Naive B cell (primary cell): ENCODE data around the gene CD36. TPM values are rescaled to one million over a fixed set of nuclear protein-coding genes. Genes with fewer than 3 reads are reported as not detected.
A peak's percentile ranks its signal among the peaks of the same experiment; 100 is the strongest.

Experiments
- ATAC-seq, 2 donors: fragments of 150-1000 bp; cut with Tn5 transposase; 2 replicates each; pipeline ENCODE4 v1.10.0; 2021; ENCODE audit warnings: low read depth in 2 of 2, mild to moderate bottlenecking in 2 of 2, moderate library complexity in 2 of 2
- DNase-seq: peaks from one replicate; pipeline ENCODE4 v3.0.0; 2022
- H3K27ac Mint-ChIP-seq, 6 donors: one replicate each; pipeline ENCODE4 v1.8.0; 2020 to 2022; ENCODE audit warnings: mild to moderate bottlenecking in 6 of 6, mixed read lengths in 6 of 6, moderate library complexity in 5 of 6, inconsistent platforms in 2 of 6
- H3K27me3 Mint-ChIP-seq, 3 donors: one replicate each; pipeline ENCODE4 v1.8.0; 2021 to 2022; ENCODE audit warnings: mixed read lengths in 3 of 3, mild to moderate bottlenecking in 1 of 3
- H3K36me3 Mint-ChIP-seq, 2 donors: one replicate each; pipeline ENCODE4 v1.8.0; 2020 to 2022; ENCODE audit warnings: mixed read lengths in 2 of 2, inconsistent platforms in 1 of 2, mild to moderate bottlenecking in 1 of 2
- H3K4me1 Mint-ChIP-seq, 3 donors: one replicate each; pipeline ENCODE4 v1.8.0; 2020 to 2022; ENCODE audit warnings: mixed read lengths in 3 of 3, inconsistent platforms in 1 of 3, mild to moderate bottlenecking in 1 of 3, moderate library complexity in 1 of 3
- H3K4me3 Mint-ChIP-seq, 8 donors: one replicate each; pipeline ENCODE4 v1.8.0; 2020 to 2022; ENCODE audit warnings: mild to moderate bottlenecking in 8 of 8, mixed read lengths in 8 of 8, moderate library complexity in 8 of 8, inconsistent platforms in 2 of 8
- H3K9me3 Mint-ChIP-seq, 7 donors: one replicate each; pipeline ENCODE4 v1.8.0; 2020 to 2022; ENCODE audit warnings: mixed read lengths in 7 of 7, mild to moderate bottlenecking in 5 of 7, inconsistent platforms in 2 of 7, moderate library complexity in 1 of 7
- polyA plus RNA-seq, 6 donors: library from polyadenylated mRNA; unstranded; fragments of 300-500 nt; fragmentation: Illumina TruSeq; gene quantifications; one replicate each; pipeline ENCODE4 v1.2.3, GENCODE V29; 2021; ENCODE audit warnings: low read depth in 6 of 6

CD36 gene
- polyA plus RNA-seq, 6 donors from 2014 or later, result 0.80 to 4.3 (median 1.9) TPM

DNA sequence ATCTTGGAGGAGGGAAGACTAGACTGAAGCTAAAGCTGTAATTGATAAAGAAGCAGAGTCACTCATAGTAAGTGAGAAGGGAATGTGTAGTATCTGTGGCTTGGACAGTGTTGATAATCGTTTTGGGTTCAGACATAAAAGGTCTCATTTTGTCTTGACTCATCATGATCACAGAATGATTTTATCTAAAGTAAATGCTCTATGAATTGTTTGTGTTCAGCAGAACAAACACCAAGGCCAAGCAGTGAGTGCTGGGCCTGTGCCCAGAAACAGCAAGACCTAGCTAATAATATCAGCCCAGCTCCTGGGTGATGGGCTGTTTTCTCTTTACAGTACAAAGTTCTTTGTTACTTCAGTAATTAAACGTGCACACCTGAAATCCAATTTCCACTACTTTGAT is 26.7 kb upstream of the CD36 start:
- Mint-ChIP-seq H3K36me3 (no peaks in the 10 kb centered on the region), H3K4me1 (no peaks in the 10 kb centered on the region), H3K9me3 (no peaks in the 10 kb centered on the region), H3K27me3 (peaks cover 0 to 3% (median 0%) of the 10 kb centered on the region in 3 donors), H3K4me3 (no peak overlapping the region), H3K27ac (no peak overlapping the region)
- DNase-seq (no peak), ATAC-seq (no peak)

DNA sequence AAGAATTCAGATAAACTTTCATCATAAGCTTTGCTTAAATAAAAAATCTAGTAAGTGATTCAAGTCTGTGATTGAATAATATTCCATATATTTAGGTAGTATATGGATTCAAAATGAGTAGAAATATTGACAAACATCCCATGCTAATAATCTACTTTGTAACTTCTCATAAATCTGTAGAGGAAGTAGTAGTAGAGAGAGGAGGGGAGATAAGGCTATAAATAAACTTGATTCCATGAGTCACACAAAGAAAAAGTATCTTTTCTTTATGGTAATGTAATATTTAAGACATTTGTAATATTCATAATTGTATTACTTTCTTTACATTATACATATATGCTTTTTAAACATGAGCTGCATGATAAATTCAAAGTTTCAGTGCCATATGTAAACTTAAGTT is 25.6 kb upstream of the CD36 start:
- no peaks in the 10 kb centered on the region for H3K36me3 Mint-ChIP-seq
- no peak overlapping the region for H3K4me3 Mint-ChIP-seq
- no peak for DNase-seq
- H3K27ac Mint-ChIP-seq, result no peak overlapping the region
- H3K9me3 Mint-ChIP-seq, result no peaks in the 10 kb centered on the region
- ATAC-seq, result no peak
- no peaks in the 10 kb centered on the region for H3K4me1 Mint-ChIP-seq
- H3K27me3 Mint-ChIP-seq, result peaks cover 0 to 3% (median 0%) of the 10 kb centered on the region in 3 donors

DNA sequence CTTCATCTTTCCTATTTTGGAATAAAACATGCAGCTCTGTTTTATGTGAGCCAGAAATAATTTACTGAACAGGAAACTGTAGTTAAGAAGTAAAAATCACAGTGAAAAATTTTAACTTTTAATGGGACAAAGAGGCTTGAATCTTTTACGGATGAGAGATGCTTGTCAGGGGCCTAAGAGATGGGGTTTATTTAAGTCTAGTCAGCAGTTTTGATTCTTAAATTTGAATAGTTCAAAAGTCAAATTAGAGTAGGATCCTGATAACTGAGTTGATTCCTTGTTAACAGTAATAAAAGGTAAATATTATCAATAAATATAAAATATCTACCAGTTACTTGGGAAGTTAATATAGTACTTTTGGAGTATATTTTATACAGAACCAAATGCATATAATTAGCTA is 24.9 kb upstream of the CD36 start:
- no peak for DNase-seq
- Mint-ChIP-seq H3K4me3 (no peak overlapping the region), H3K27ac (no peak overlapping the region), H3K27me3 (peaks cover 0 to 3% (median 0%) of the 10 kb centered on the region in 3 donors), H3K9me3 (peaks cover 0 to 3% (median 0%) of the 10 kb centered on the region in 7 donors), H3K36me3 (no peaks in the 10 kb centered on the region), H3K4me1 (no peaks in the 10 kb centered on the region)
- ATAC-seq, result no peak

DNA sequence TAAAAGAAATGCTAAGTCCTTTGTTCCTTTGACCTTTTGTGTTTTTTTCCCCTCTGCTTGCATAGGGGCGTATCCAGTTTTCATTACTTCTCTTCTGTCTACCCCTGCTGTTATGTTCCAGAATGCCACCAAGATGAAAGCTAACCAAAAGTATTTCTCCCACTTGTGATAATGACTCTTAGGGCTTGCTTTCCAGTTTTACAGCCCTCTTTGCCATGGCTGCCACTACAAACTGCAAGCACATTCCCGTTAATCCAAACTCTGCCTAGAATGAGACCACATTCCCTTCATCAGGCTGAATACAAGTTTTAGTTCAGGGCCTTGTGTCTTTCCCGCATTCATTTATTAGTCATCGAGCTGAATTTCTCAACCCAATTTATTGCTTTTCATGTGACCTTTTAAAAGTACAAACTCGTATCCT is 23.6 kb upstream of the CD36 start:
- Mint-ChIP-seq H3K36me3 (no peaks in the 10 kb centered on the region), H3K4me1 (no peaks in the 10 kb centered on the region), H3K4me3 (no peak overlapping the region), H3K27ac (no peak overlapping the region), H3K27me3 (peaks cover 0 to 3% (median 0%) of the 10 kb centered on the region in 3 donors), H3K9me3 (peaks cover 0 to 4% (median 0%) of the 10 kb centered on the region in 7 donors)
- ATAC-seq (no peak), DNase-seq (no peak)

DNA sequence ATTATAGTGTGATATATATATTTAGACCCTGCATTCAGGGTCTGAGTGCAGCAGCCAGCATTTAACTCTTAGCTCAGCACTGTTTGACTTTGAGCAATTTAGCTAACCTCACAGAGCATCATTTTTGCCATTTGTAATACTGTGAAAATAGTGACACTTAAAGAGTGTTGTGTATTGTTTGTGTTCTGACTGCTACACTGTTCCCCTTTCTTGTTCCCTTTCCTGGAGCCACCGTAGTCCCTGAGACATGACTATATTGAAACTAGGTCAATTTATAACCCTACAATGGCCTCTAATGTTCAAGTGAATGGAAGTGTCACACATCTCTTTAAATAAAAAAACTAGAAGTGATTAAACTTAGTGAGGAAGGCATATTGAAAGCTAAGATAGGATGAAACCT is 20.3 kb upstream of the CD36 start:
- DNase-seq (no peak), ATAC-seq (no peak)
- peaks cover 0 to 3% (median 0%) of the 10 kb centered on the region in 3 donors for H3K27me3 Mint-ChIP-seq
- no peak overlapping the region for H3K4me3 Mint-ChIP-seq
- H3K9me3 Mint-ChIP-seq, result peaks cover 0 to 8% (median 0%) of the 10 kb centered on the region in 7 donors
- H3K27ac Mint-ChIP-seq, result no peak overlapping the region
- H3K4me1 Mint-ChIP-seq, result no peaks in the 10 kb centered on the region
- H3K36me3 Mint-ChIP-seq, result no peaks in the 10 kb centered on the region

DNA sequence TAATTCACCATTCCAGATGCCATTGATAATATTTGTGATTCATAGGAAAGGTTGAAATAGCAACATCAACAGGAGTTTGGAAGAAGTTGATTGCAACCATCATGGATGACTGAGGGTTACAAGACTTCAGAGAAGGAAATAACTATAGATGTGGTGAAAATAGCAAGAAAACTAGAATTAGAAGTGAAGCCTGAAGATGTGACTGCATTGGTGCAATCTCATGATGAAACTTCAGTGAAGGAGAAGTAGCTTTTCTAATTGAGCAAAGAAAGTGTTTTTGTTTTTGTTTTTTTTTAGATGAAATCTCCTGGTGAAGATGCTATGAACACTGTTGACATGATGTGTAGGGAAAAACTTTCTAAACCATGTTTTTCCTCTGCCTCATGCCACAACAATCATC is 18.7 kb upstream of the CD36 start:
- peaks cover 0 to 3% (median 0%) of the 10 kb centered on the region in 3 donors for H3K27me3 Mint-ChIP-seq
- H3K9me3 Mint-ChIP-seq, result peaks cover 0 to 8% (median 0%) of the 10 kb centered on the region in 7 donors
- no peak overlapping the region for H3K4me3 Mint-ChIP-seq
- no peak overlapping the region for H3K27ac Mint-ChIP-seq
- no peaks in the 10 kb centered on the region for H3K4me1 Mint-ChIP-seq
- DNase-seq (no peak), ATAC-seq (no peak)
- no peaks in the 10 kb centered on the region for H3K36me3 Mint-ChIP-seq

DNA sequence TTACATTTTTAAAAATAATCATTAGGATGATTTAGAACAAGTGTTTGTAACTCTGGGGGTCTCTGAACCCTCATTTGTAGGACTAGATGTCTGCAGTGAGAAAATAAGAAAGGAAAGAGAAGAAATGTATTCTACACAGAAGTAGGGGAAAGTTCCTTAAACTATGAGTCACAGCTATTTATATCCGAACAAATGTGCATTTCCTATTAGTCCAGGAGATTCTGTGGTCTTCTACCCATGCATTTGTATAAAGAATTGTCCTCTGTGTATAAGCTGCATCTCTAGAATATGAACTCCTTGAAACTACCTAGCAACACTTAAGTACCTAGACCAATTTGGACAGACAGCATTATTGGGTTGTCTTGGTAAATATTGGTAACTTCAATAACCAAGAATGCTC is 15.9 kb upstream of the CD36 start:
- Mint-ChIP-seq H3K27ac (no peak overlapping the region), H3K4me1 (no peaks in the 10 kb centered on the region), H3K27me3 (no peaks in the 10 kb centered on the region), H3K36me3 (no peaks in the 10 kb centered on the region), H3K9me3 (peaks cover 0 to 8% (median 0%) of the 10 kb centered on the region in 7 donors), H3K4me3 (no peak overlapping the region)
- ATAC-seq (no peak), DNase-seq (no peak)

DNA sequence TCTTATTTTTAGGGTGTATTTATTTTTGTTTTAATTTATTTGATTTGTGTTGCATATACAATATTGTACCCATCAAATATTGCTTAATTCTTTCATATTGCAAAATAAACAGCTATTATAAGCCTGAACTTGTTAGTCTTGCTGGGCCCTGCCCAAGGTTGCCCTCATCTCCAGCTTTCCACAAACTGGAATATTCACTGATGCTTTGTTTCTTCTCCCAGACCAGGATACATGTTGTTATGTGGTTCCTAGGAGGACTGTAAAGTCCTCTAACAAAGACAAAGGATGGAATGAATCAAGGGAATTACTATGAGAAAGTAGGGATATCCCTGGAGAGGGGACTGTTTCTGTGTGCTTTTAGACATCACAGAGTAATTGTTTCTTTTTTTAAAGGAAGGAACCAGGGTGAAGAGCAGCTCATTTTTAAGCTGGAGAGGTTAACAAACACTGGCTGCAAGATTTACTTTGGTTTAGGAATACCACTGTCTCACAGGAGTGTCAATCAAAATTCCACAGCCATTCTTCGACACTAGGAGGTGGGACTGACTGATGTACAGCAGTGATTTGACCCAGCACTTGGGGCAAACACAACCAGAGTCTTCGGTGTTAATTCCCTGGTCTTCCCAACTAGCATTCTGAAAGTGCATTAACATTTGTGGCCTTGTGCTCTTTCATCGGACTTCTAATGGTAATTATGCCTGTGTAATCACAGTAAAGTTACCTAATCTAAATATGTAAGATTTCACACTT is 14.8 kb upstream of the CD36 start:
- peak overlapping the region in 1 of 6 donors; percentile 49 for H3K27ac Mint-ChIP-seq
- no peak overlapping the region for H3K4me3 Mint-ChIP-seq
- ATAC-seq (no peak), DNase-seq (no peak)
- no peaks in the 10 kb centered on the region for H3K4me1 Mint-ChIP-seq
- H3K27me3 Mint-ChIP-seq, result no peaks in the 10 kb centered on the region
- H3K9me3 Mint-ChIP-seq, result peaks cover 0 to 4% (median 0%) of the 10 kb centered on the region in 7 donors
- H3K36me3 Mint-ChIP-seq, result no peaks in the 10 kb centered on the region

DNA sequence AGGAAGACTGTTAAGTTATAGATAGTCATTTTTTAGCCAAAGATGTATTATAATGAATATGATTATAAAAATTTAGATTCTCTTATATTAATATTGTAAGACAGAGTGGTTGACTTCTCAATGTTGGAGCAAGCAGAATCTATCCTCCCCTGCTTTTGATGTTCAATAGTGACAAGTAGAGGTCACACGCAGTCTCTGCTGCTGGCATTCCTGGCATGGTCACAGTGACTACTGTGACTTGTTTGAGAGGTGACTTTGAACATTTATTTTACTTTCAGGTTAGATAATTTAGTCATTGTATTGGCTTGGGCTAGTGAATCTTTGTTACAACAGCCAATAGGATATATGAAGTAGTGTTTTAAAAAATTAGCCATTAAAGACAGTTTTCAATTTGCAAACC is 13.7 kb upstream of the CD36 start:
- ATAC-seq, result no peak
- DNase-seq, result no peak
- no peaks in the 10 kb centered on the region for H3K36me3 Mint-ChIP-seq
- peaks cover 0 to 5% (median 0%) of the 10 kb centered on the region in 3 donors for H3K27me3 Mint-ChIP-seq
- H3K4me1 Mint-ChIP-seq, result no peaks in the 10 kb centered on the region
- H3K27ac Mint-ChIP-seq, result no peak overlapping the region
- H3K4me3 Mint-ChIP-seq, result no peak overlapping the region
- H3K9me3 Mint-ChIP-seq, result peaks cover 0 to 4% (median 0%) of the 10 kb centered on the region in 7 donors

DNA sequence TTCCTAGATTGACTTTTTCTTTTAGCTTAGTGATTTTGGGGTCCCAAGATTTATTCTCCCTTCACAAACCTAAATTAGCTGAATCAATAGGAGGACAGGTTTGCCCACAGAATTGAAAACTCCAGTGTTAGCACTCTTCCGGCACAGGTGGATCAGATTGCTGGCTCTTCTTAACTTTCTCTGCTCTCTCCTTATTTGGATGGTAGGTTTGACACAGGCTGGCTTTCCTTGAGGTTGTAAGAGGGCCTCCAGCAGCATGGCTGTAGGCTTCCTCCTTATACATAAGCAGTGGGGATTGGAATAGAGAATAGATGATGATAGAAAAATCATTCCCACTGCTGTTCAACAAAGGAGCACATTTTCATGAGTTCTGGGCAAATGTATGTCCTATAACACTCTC is 9.4 kb upstream of the CD36 start:
- Mint-ChIP-seq H3K9me3 (no peaks in the 10 kb centered on the region), H3K27ac (no peak overlapping the region), H3K36me3 (no peaks in the 10 kb centered on the region), H3K27me3 (peaks cover 0 to 5% (median 0%) of the 10 kb centered on the region in 3 donors), H3K4me1 (peaks cover 0 to 3% (median 0%) of the 10 kb centered on the region in 3 donors), H3K4me3 (no peak overlapping the region)
- ATAC-seq (no peak), DNase-seq (no peak)

DNA sequence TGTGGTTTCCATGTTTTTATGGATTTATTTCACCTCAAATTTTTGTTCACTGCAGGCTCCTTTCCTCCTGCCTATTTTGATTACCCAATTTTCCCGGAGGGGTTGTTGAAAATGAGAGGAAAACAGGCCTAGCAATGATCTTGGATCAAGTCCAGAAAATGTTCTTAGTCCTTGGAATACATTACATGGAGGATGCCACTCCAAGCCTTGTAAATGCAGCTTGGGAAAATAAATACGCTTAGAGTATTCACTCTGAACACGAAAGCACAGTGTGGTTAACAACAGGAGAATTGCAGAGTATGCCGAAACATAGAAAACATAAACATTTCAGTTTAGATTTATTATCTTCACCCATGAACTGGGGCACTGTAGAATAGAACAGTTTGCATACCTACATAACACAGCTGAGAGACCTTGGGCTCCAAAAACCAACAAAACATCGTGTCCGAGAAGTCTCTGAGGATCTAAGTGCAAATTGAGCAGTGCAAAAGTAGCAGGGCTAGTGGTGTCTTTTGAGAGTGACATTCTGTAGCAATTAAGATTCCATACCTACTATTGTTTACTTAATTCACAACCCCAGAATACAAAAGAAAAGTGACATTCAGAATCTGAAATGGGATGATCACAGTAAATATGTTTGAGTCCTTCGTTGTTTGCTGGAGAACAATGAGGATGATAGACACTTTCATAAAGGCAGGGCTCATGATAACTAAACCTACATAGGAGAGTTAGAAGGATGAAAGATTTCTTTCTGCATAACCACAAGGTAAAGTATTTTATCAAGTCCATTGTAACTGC is 7.6 kb upstream of the CD36 start:
- Mint-ChIP-seq H3K4me1 (peaks cover 0 to 3% (median 0%) of the 10 kb centered on the region in 3 donors), H3K4me3 (no peak overlapping the region), H3K36me3 (no peaks in the 10 kb centered on the region), H3K27me3 (peaks cover 0 to 5% (median 2%) of the 10 kb centered on the region in 3 donors), H3K9me3 (no peaks in the 10 kb centered on the region), H3K27ac (no peak overlapping the region)
- DNase-seq (no peak), ATAC-seq (no peak)

DNA sequence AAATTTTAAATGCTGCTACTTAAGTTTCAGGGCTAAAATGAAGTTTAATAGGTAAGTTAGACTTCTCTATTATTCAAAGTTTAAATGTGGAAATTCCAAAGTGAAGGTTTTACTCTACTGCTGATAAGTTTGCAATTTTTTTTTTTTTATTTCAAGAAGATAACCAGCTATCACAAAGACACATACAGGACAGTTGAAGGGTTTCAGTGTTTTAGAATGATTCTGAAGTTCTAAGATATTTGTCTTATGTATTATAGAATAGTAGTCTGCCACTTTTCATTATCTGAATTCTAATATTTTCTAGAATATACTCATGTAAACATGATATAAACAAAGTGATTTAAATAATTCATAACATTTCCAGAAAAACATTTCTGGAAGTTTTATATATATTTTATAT is 7.0 kb upstream of the CD36 start:
- Mint-ChIP-seq H3K9me3 (no peaks in the 10 kb centered on the region), H3K36me3 (no peaks in the 10 kb centered on the region), H3K27me3 (peaks cover 0 to 5% (median 4%) of the 10 kb centered on the region in 3 donors), H3K4me3 (no peak overlapping the region), H3K27ac (no peak overlapping the region), H3K4me1 (peaks cover 0 to 3% (median 0%) of the 10 kb centered on the region in 3 donors)
- ATAC-seq, result no peak
- no peak for DNase-seq

DNA sequence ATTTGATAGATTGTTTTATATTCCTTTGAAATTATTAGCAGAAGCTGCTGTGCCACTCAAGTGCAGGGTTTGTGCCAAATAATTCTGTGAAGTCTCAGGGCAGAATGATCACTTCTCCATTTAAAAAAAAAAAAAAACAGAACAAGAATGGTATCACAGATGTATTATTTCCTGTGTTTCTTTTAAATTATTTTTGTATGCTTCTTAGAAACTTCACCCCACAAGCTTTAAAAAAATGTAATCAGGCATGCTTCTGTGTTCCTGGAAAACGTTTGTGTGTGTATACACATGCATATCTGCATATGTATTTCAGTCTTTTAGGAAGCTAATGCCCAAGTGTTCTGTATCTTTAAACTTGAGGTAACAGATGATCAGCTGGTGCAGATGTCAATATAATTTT is 6.3 kb upstream of the CD36 start:
- no peak for ATAC-seq
- DNase-seq, result no peak

DNA sequence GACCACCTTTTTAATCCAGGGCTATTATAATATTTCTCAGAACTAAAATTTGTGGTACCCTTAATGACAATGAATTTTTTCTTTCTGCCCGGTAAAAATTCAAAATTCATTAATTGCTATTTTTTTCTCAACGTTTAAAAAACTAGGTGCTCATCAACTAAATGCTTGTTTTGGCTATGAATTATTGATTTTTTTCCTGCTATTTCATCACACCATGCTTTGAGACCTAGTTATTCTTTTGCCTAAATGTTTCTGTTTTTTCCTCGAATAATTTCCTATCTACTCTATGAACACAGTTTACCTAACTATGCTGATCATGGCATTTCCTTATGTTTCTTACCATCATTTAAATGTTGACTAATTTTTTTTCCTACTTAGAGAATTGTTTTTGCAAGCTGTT is 5.6 kb upstream of the CD36 start:
- H3K27me3 Mint-ChIP-seq, result peaks cover 0 to 5% (median 4%) of the 10 kb centered on the region in 3 donors
- DNase-seq, result no peak

More for the DNA sequence above, 6.3 kb upstream of the CD36 start:
- Mint-ChIP-seq H3K36me3 (no peaks in the 10 kb centered on the region), H3K9me3 (no peaks in the 10 kb centered on the region), H3K4me1 (peaks cover 0 to 3% (median 0%) of the 10 kb centered on the region in 3 donors), H3K27ac (no peak overlapping the region), H3K4me3 (no peak overlapping the region), H3K27me3 (peaks cover 0 to 5% (median 4%) of the 10 kb centered on the region in 3 donors)

More for the DNA sequence above, 5.6 kb upstream of the CD36 start:
- ATAC-seq, result no peak
- H3K4me3 Mint-ChIP-seq, result no peak overlapping the region
- H3K27ac Mint-ChIP-seq, result no peak overlapping the region
- no peaks in the 10 kb centered on the region for H3K9me3 Mint-ChIP-seq
- no peaks in the 10 kb centered on the region for H3K36me3 Mint-ChIP-seq
- peaks cover 0 to 5% (median 0%) of the 10 kb centered on the region in 3 donors for H3K4me1 Mint-ChIP-seq
